NCI-H345 treated with DMSO at 0.1 percent for 48 hours (cell line): Measurements from ENCODE around the gene TRIM10.
A peak's percentile ranks its signal among the peaks of the same experiment; 100 is the strongest.
"Not testable (repeated sequence)": the region's sequence is repeated elsewhere in the genome, so short reads cannot be mapped to it uniquely, and the experiment has no call there.

Experiments used
- DNase-seq: peaks from one replicate; lab custom pipeline; 2025; ENCODE audit not compliant: unreplicated experiment; lab: John Stamatoyannopoulos, UW

The TRIM10 gene

DNA sequence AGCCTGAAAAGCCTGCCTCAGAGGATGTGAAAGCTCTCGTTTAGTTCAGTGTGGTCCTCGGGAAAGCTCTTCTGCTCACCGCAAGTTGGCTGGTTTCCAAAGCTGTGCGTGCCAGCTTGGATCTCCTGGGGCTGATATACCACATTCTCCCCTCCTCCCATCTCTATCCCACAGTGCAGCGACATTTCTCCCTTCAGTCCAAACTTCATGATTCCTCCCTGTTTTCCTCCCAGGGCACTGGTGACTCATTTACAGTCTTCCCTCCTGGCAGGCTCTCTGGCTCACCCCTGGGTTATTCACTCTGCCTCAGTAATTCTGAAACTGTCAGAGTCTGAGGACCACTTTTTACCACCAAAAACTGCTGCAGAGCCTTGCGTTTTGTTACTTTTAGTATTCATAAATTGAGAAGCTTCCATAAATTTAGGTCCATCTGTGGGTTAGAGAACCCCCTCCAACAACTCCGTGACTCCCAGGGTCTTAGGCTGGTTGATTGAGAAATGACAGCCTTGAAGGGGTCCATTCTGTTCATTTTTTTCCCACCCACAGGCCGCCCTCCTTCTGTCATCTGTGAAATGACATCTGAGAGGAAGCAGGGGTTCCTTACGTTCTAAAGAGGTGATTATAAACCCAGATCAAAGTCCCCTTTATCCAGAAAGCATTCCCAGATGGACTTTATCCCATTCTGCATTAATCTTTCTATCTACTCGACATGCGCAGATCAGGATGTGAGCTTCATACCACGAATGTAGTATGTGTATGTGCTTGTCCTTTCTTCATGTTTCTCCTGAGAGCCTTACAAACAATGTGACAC lies 6.1 kb downstream of the TRIM10 start:
- no peak for DNase-seq

DNA sequence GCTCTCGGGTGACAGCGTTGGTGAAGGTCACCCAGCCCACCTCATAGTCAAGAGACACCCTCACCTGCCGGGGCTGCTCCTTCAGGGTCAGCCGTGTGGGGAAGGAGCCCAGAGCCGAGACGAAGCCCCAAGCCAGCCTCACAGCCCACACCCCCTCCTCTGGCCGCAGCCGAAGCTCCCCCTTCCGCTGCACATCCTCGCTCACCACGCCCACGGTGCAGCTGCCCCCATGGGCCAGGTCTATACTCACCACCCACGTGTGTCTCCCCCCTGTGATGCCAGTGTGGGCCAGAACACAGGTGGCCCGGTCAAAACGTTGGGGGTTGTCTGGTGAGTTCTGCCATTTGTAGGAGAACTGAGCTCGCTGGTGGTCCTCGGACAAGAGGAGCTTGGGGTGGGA lies 7.0 kb downstream of the TRIM10 start:
- DNase-seq: no peak

DNA sequence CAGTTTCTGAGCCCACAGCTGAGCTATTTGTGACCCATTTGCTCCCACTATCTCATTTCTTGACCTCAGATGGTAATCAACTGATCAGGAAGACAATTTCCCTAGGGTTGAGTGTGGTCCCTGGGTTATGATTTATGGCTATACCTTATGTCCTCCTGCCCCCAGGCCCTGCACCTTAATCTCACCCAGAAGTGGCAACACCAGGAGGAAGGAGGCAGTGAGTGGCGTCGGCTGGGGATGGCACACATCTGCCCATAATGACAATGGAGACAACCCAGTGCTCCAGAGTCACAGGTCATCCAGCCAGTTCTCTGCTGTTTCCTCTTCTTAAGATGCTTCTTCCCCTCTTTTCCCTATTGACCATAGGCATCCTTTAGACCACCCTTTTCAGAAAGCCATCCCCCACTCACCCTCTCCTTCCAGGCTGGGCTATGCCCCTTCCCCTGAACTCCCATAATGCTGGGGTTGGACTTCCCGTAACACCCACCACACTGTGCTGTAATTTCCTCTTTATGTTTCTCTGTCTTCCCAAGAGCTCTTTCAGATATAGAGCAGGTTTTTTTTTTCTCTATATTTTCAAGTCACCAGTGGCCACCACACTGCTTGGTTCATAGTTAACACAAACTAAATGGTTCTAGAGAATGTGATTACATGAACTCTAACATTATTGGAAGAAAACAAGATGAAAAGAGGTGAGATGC lies 8.0 kb downstream of the TRIM10 start:
- no peak for DNase-seq

DNA sequence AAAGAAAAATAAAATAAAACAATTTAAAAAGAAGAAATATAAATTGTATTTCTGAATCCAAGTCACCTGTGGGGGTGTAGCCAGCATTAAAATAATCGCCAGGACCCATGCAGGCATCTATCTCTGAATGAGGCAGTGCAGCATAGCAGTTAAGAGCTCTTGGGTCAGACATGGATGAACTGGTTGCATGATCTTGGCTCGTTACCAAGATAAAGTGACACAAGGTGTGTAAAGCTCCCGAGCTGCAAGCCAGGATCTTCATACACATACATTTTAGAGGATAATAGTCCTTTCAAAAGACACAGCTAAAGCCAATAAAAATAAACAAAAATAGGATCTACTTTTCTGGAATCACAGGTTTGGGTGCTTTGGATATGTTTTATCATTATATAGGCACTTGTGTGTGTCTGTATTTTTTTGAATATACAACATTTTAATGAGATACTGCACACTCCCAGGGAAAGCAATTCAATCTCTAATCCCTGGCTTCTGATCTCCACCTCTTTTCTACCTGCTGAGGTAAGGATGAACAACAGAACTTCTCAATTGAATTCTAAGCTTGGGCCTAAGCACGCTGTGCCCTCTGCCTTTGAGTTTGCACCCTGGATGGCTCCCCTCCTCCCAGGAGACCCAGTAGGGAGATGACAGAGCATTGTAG lies 8.9 kb downstream of the TRIM10 start:
- no peak for DNase-seq

DNA sequence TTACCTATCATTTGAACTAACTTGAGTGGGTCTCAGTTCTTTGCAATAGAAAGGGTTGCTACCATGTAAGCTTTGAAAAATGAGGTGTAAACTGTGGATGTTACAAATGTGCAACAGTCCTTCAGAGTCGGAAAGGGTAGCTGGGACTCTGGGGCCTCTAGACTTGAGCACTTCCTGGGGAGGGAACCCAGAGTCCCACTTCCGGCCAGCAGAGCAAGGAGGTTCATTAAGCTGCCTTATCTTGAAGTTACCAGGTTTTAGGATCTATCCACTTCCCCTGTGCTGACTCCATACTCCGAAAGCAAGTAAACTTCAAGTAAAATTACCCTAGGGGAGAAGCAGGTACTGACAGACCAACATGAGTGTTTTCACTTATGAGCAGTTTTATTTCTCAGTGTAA lies 9.4 kb downstream of the TRIM10 start:
- DNase-seq: no peak

DNA sequence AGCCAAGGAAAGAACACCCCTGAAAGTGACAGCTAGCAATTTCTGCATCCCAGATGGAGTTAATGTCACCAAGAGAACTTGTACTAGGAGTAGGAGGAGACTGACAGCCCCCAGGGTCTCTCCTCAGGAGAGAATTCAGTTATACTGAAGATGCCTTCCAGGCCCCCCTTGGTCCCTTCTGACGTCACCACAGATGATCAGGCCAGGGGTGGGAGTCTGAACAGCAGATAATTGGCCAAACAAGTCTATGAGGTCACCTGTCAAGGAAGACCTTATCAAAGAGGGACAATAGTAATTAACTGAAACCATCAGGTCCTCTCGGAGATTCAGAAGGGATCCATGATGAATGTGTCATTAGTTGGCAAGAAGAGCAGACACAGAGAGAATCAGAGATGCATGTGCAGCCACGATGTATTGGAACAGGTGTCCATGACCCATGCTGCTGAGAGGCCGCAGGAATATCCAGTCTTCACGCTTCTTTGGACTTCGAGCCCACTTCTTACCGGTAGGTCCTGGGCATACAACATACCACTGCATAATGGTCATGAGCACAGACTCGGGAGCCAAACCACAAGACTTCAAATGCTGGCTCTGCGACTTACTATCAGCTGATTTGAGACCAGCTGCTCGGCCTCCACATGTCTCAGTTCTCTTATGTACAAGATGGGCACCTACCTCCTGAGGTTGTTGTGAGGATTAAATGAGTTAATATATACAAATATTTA lies 10.2 kb downstream of the TRIM10 start:
- DNase-seq: no peak

DNA sequence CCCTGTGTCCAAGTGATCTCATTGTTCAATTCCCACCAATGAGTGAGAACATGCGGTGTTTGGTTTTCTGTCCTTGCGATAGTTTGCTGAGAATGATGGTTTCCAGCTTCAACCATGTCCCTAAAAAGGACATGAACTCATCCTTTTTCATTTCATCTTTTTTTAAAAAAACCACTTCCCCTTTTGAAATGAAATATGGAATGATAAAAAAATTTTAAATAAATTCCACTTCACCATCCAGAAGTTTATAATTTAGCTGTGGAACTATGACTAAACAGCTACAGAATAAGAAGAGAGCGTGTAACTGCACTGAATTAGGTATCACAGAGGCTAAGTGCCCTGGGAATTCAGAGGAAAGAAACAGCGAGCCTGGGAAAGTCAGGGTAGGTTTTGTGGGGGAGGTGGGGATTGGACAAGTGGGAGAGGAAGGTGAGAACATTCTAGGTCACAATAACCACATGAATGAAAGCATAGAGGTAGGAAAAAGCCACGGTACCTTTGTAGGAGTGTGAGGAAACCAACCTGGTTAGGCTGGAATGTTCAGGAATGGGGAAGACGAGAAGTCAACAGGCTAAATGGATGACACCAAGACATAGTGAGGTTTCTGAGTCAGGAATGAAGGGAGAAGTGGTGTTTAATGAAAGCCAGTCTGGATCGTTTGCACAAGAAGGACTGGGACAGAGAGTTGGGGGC lies 11.0 kb downstream of the TRIM10 start:
- DNase-seq: no peak

DNA sequence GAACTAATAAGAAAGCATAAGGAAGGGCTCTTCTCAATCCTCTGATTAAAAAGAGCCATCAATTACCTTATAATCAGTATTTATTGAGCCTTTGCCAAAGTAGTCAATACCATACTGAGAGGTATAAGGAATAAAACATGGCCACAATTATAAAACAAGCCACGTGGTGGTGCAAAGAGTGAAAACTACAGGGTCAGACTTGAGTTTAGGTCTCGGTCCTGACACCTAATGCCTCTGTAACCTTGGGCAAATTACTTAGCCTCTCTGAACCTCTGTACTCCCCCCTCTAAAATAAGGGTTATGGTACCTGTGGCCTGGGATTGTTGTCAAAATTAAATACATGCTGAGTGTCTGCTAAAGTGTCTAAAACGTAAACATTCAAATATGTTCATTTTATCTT lies 11.8 kb downstream of the TRIM10 start:
- no peak for DNase-seq

DNA sequence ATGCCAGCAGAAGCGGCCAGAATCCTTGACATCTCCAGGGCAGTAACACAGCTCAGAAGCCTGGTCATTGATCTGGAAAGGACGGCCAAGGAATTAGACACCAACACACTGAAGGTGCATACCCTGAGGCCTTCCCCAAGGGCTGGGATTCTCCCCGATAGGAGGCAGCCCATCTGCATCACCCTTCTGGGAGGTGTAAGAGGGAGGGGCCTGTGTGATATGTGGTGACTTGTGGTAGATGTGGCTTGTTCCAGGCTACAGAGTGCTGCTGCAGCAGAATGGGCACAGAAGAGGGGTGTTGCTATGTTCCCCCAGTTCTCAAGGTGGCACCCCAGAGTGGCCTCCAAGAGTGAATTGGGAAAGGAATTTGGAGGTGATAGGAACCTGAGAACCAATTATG lies 13.9 kb downstream of the TRIM10 start:
- DNase-seq: no peak

DNA sequence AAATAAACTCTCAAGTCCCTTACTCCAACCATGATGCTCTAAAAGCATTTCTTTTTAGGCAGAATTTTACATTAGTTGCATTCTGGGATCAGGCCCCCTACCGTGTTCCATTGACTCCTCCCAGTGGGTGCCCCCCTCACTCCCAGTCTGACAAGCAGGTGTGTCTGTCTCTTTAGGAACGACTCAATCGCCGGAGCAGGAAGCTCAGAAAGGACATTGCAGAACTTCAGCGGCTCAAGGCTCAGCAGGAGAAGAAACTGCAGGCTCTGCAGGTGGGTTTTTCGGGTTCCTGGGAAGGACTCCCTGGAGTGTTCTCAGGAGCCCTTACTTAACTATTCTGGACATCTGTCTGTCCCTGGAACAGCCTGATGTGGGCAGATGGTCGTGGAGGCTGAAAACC lies 15.2 kb downstream of the TRIM10 start:
- no peak for DNase-seq

DNA sequence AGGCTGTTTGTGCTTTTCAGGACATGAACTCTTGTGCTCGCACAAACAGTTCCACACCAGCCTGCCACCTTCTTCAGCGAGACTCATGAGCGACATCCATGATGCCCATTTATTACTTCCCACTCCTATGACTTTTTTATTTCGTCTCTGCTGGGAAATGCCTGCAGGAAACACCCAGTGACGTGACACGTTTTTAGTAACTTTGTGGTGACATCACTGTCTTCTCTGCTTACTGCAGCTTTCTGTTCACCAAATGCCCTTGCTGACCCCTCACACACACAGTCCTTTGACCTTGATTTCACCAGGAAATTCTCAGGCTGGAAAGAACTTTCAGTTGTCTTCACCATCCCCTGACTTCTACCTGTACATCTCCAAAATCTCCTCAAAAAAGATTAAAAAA lies 16.2 kb downstream of the TRIM10 start:
- DNase-seq: no peak

DNA sequence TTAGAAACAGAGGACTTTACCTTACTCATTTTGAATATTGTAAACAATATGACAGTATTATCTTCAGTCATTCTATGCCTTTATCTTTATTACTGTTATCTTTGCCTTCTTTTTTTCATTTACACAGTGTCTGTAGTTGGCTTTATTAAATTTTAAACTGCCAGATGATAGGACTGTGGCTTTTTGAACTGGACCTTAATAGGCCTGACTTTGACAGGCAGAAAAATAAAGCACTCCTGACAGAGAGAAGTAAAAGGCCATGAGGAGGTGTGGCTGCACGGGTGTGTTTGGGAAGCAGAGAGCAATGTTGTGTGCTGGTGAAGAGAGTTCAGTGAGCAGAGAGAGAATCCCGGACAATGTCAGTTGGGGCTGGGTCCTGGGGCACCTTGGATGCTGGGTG lies 17.2 kb downstream of the TRIM10 start:
- no peak for DNase-seq

DNA sequence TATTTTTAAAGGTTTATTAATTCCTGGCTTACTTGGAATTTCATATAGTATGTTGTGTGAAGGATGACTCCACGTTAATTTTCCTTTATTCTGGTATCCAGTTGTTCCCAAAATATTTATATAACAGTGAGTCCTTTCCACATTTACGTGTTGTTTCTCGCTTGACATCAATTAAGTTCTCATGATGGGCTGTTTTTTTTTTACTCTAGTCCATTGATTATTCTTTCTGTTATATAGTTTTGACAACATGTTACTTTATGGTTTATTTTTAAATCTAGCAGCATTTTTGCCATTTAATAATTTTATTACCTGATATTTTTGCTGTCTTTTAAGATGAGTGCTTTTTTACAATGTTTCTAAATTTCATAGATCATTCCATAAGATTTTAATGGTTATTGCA lies 18.3 kb downstream of the TRIM10 start:
- no peak for DNase-seq

DNA sequence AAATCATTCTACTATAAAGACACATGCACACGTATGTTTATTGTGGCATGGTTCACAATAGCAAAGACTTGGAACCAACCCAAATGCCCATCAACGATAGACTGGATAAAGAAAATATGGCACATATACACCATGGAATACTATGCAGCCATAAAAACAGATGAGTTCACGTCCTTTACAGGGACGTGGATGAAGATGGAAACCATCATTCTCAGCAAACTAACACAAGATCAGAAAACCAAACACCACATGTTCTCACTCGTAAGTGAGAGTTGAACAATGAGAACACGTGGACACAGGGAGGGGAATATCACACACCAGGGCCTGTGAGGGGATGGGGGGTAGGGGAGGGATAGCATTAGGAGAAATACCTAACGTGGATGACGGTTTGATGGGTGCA lies 20.8 kb downstream of the TRIM10 start:
- not testable (repeated sequence) for DNase-seq

DNA sequence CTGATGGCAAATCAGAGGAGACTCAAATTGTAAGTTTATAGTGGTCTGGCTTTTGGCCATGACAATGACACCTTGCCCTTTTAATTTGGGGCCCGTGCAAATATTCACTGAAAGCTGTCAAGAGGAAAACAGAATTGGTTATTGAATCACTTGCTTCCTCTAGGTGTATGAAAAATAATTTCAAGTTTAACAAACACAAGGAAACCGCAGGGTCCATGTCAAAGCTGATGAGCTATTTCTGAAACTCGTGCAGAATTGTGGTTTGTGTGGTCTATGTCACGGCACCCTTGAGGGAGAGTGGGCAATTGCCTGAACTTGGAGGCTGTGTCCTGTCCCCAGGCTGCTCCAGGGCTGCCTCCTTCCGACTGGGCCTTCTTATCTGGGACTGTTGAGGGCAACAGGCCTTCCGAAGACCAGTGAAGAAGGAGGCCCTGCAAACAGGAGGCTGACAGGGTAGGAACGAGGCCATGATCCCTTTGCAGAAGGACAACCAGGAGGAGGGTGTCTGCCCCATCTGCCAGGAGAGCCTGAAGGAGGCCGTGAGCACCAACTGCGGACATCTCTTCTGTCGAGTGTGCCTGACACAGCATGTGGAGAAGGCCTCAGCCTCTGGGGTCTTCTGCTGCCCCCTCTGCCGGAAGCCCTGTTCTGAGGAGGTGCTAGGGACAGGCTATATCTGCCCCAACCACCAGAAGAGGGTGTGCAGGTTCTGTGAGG lies 24.3 kb downstream of the TRIM10 start:
- no peak for DNase-seq

DNA sequence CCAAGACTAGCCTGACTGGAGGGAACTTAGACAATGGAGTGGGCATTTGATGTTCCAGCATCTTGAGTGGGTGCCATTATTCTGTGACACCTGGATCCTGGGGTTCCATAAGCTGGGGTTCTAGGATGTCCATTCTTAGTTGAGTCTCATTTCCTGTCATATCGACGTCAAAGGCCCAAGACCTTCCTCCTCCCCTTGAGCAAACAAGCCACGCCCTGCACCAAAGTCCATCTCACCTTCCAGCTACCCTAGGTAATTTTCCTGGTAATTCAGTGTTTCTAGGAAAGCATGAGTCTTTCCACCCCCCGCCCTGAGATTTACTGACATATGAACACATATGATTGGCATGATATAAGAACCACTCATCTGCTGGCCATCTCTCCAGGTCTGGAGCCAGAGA lies 25.3 kb downstream of the TRIM10 start, which contains the start of gene TRIM40:
TRIM40 (plus strand) TSS at position 384 of the 400 bp plus-strand sequence. CDS start 897 bp downstream, outside the sequence.
- no peak for DNase-seq

DNA sequence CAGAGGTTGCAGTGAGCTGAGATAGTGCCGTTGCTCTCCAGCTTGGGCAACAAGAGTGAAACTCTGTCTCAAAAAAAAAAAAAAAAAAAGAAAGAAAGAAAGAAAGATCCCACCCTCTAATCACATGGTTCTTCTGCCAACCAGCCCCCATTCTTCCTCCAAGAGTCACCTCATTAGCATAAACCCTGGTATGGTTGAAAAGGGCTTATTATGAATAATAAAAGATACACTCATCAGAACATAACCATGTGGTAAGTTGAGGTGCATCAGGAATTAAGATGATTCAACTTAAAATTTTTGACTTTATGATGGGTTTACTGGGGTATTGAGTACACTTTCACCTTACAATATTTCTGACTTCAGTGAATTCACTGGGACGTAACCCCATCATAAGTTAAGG lies 25.9 kb downstream of the TRIM10 start:
- no peak for DNase-seq

DNA sequence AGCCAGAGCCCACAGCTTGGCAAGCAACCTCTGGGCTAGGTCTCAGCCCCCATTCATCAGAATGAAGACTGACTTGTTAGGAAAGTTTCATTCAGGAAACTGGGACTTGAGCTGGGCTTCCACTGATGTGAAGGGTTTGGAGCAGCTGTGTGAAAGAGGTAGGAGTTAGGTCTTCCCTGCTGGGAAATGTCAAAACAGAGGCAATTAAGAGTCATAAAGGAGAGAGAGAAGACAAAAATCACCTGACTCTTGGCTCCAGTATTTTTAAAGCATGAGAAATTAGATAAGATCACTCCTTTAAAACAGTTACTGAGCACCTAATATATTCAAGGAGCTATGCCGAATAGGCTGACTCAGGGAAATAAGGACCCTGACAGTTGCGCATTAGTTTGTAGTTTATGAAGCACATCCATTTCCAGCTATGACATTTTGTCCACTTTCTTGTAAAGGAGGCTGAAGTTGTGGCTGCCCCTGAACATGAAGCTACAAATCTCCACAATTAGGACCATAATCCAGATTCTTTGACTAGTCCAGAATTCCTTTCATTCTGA lies 29.0 kb downstream of the TRIM10 start:
- DNase-seq: no peak

DNA sequence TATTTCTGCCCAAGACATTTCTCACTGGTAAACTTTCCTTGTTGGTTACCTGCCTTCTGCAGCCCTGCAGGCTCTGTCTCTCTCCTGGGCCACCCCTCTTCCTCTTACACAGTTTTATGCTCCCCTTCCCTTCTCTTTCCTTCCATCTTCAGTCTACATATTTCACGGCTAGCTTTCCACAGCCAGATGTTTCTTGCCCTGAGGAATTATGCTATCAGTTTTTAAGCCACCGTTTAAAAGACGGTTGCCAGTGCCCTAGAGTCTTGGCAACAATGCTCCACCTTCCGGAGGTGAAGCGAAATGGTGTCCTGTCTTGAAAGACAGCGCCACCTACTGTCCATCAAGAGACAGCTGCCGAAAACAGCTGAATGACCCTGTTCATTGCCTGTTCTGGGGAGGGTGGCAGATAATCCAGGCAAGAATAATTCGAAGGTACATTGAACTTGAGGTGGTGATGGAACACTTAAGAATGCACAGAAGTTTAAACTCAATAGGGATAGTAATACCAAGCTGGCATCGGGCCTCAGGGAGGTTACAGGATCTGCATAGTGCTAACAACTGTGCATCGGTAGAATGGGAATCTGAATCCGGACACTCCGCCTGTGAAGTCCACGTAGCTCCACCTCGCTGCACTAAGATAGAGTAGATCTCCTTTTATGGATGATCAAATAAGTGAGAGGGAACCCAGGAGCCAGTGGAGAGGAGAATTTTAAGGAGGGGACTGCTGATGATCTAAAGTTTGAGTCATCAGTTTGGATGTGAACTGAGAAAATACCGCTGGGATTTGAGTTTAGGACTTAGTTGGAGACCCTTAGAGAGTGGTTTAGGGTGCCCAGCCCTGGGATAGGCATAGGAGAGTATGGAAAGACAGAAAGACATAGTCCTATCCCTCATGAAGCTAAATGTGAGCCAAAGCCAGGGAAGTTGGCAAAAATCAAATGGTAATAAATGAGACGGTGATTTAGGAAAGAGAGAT lies 29.8 kb downstream of the TRIM10 start:
- peak; percentile 71 for DNase-seq
